ENCODE results near the gene LAMA2.

Gene LAMA2

GRCh38 chr6:129191235-129191634 is 308.3 kb downstream of the LAMA2 start:
- no peaks in the 10 kb centered on the region for H3K27me3 ChIP-seq (ENCODE audit: insufficient read depth, low read length, poor library complexity, severe bottlenecking)
- TF ChIP-seq EZH2phosphoT487 (IDR thresholded peaks at IDR 0.05; ENCODE audit: borderline replicate concordance) = no peak
- TF ChIP-seq, protein P1, sequence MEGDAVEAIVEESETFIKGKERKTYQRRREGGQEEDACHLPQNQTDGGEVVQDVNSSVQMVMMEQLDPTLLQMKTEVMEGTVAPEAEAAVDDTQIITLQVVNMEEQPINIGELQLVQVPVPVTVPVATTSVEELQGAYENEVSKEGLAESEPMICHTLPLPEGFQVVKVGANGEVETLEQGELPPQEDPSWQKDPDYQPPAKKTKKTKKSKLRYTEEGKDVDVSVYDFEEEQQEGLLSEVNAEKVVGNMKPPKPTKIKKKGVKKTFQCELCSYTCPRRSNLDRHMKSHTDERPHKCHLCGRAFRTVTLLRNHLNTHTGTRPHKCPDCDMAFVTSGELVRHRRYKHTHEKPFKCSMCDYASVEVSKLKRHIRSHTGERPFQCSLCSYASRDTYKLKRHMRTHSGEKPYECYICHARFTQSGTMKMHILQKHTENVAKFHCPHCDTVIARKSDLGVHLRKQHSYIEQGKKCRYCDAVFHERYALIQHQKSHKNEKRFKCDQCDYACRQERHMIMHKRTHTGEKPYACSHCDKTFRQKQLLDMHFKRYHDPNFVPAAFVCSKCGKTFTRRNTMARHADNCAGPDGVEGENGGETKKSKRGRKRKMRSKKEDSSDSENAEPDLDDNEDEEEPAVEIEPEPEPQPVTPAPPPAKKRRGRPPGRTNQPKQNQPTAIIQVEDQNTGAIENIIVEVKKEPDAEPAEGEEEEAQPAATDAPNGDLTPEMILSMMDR (conservative IDR thresholded peaks at IDR 0.05; ENCODE audit: low read length) = no peak
- no peak overlapping the region for H3K4me3 ChIP-seq (ENCODE audit: low read length, poor library complexity, severe bottlenecking)
- H2AFZ ChIP-seq (ENCODE audit: low read length) = no peak overlapping the region
- no peaks in the 10 kb centered on the region for H3K79me2 ChIP-seq (ENCODE audit: insufficient read depth, low read length)
- H3F3A ChIP-seq (ENCODE audit: low read depth) = no peaks in the 10 kb centered on the region
- H4K20me1 ChIP-seq (ENCODE audit: insufficient read depth, low read length, poor library complexity, severe bottlenecking) = no peaks in the 10 kb centered on the region
- H3K36me3 ChIP-seq (ENCODE audit: insufficient read depth, low read length) = no peaks in the 10 kb centered on the region
- H3K4me2 ChIP-seq (ENCODE audit: low read depth, low read length, poor library complexity, severe bottlenecking) = no peak overlapping the region
- H3K9me3 ChIP-seq (ENCODE audit: insufficient read depth, low read depth, low read length) = no peaks in the 10 kb centered on the region
- H3K9ac ChIP-seq (ENCODE audit: low read depth, low read length, poor library complexity, severe bottlenecking) = no peak overlapping the region
- H3K4me1 ChIP-seq (ENCODE audit: insufficient read depth, low read length, poor library complexity, severe bottlenecking) = no peaks in the 10 kb centered on the region
- no peaks in the 10 kb centered on the region for H3K9me2 ChIP-seq (replicated peaks; ENCODE audit: low read depth, low read length)

- H3K4me2 ChIP-seq (ENCODE audit: low read depth, low read length, poor library complexity, severe bottlenecking) = no peak overlapping the region
- no peak overlapping the region for H3K4me3 ChIP-seq (ENCODE audit: low read length, poor library complexity, severe bottlenecking)
- no peaks in the 10 kb centered on the region for H3K36me3 ChIP-seq (ENCODE audit: insufficient read depth, low read length)
- H3F3A ChIP-seq (ENCODE audit: low read depth) = no peaks in the 10 kb centered on the region
- H3K9ac ChIP-seq (ENCODE audit: low read depth, low read length, poor library complexity, severe bottlenecking) = no peak overlapping the region
- no peaks in the 10 kb centered on the region for H3K79me2 ChIP-seq (ENCODE audit: insufficient read depth, low read length)
- no peaks in the 10 kb centered on the region for H3K4me1 ChIP-seq (ENCODE audit: insufficient read depth, low read length, poor library complexity, severe bottlenecking)
- TF ChIP-seq, protein P1 (conservative IDR thresholded peaks at IDR 0.05; ENCODE audit: low read length) = no peak
- no peak for TF ChIP-seq EZH2phosphoT487 (IDR thresholded peaks at IDR 0.05; ENCODE audit: borderline replicate concordance)
- no peaks in the 10 kb centered on the region for H4K20me1 ChIP-seq (ENCODE audit: insufficient read depth, low read length, poor library complexity, severe bottlenecking)
- H2AFZ ChIP-seq (ENCODE audit: low read length) = no peak overlapping the region
- no peaks in the 10 kb centered on the region for H3K9me3 ChIP-seq (ENCODE audit: insufficient read depth, low read depth, low read length)
- H3K9me2 ChIP-seq (replicated peaks; ENCODE audit: low read depth, low read length) = no peaks in the 10 kb centered on the region
- no peaks in the 10 kb centered on the region for H3K27me3 ChIP-seq (ENCODE audit: insufficient read depth, low read length, poor library complexity, severe bottlenecking)
Observed at GRCh38 chr6:129192458-129192989, 309.6 kb downstream of the LAMA2 start.

GRCh38 chr6:129194306-129194941 is 311.5 kb downstream of the LAMA2 start:
- no peaks in the 10 kb centered on the region for H3F3A ChIP-seq (ENCODE audit: low read depth)
- H3K79me2 ChIP-seq (ENCODE audit: insufficient read depth, low read length) = no peaks in the 10 kb centered on the region
- no peak overlapping the region for H3K4me2 ChIP-seq (ENCODE audit: low read depth, low read length, poor library complexity, severe bottlenecking)
- H3K36me3 ChIP-seq (ENCODE audit: insufficient read depth, low read length) = no peaks in the 10 kb centered on the region
- H4K20me1 ChIP-seq (ENCODE audit: insufficient read depth, low read length, poor library complexity, severe bottlenecking) = no peaks in the 10 kb centered on the region
- no peak overlapping the region for H2AFZ ChIP-seq (ENCODE audit: low read length)
- H3K9me2 ChIP-seq (replicated peaks; ENCODE audit: low read depth, low read length) = no peaks in the 10 kb centered on the region
- H3K4me3 ChIP-seq (ENCODE audit: low read length, poor library complexity, severe bottlenecking) = no peak overlapping the region
- no peaks in the 10 kb centered on the region for H3K4me1 ChIP-seq (ENCODE audit: insufficient read depth, low read length, poor library complexity, severe bottlenecking)
- H3K9ac ChIP-seq (ENCODE audit: low read depth, low read length, poor library complexity, severe bottlenecking) = no peak overlapping the region
- no peaks in the 10 kb centered on the region for H3K9me3 ChIP-seq (ENCODE audit: insufficient read depth, low read depth, low read length)
- H3K27me3 ChIP-seq (ENCODE audit: insufficient read depth, low read length, poor library complexity, severe bottlenecking) = no peaks in the 10 kb centered on the region
- TF ChIP-seq EZH2phosphoT487 (IDR thresholded peaks at IDR 0.05; ENCODE audit: borderline replicate concordance) = no peak
- TF ChIP-seq, protein P1 (conservative IDR thresholded peaks at IDR 0.05; ENCODE audit: low read length) = no peak
